Fibroblast of lung (primary cell): Measurements from ENCODE around the gene POLR1G. TPM values are rescaled to one million over a fixed set of nuclear protein-coding genes. Genes with fewer than 3 reads are reported as not detected.

Experiments used
- DNase-seq, 2 donors: peaks; one replicate each; pipeline versions ENCODE4 v3.0.0 to v3.0.0-alpha.2; 2010; ENCODE audit warnings: low read depth in 2 of 2
- H2AFZ ChIP-seq: 2 replicates; pipeline ENCODE4 v1.5.1; 2012; ENCODE audit warnings: low read length, control low read depth, inconsistent platforms
- H3K27ac ChIP-seq: 2 replicates; pipeline ENCODE4 v1.5.1; 2011; ENCODE audit warnings: low read length, control low read depth; ENCODE audit not compliant: insufficient read depth
- H3K27me3 ChIP-seq: 2 replicates; pipeline ENCODE4 v1.5.1; 2011; ENCODE audit warnings: mild to moderate bottlenecking, low read length; ENCODE audit not compliant: control insufficient read depth, insufficient read depth
- H3K36me3 ChIP-seq: 2 replicates; pipeline ENCODE4 v1.5.1; 2011; ENCODE audit warnings: low read length; ENCODE audit not compliant: control insufficient read depth, insufficient read depth
- H3K4me1 ChIP-seq: 2 replicates; pipeline ENCODE4 v1.5.1; 2011; ENCODE audit warnings: low read length; ENCODE audit not compliant: control insufficient read depth, insufficient read depth; ENCODE audit errors: extremely low read depth
- H3K4me2 ChIP-seq: 2 replicates; pipeline ENCODE4 v1.5.1; 2011; ENCODE audit warnings: low read length, control low read depth; ENCODE audit not compliant: insufficient read depth; ENCODE audit errors: extremely low read depth
- H3K4me3 ChIP-seq, 4 experiments: fragments of 200-600 bp in 1 of 4; sonication (generic) in 1 of 4; replicated peaks in 1 of 4; 2 replicates each; pipeline ENCODE4 v1.5.1; 2011 to 2016; ENCODE audit warnings: low read length in 4 of 4, low read depth in 3 of 4, mild to moderate bottlenecking in 3 of 4, control low read depth in 2 of 4, inconsistent platforms in 1 of 4, mixed read lengths in 1 of 4; ENCODE audit not compliant: insufficient read depth in 1 of 4; ENCODE audit errors: control extremely low read depth in 1 of 4
- H3K79me2 ChIP-seq: 2 replicates; pipeline ENCODE4 v1.5.1; 2012; ENCODE audit warnings: mild to moderate bottlenecking, low read length, inconsistent platforms; ENCODE audit not compliant: control insufficient read depth, insufficient read depth
- H3K9ac ChIP-seq: 2 replicates; pipeline ENCODE4 v1.5.1; 2011; ENCODE audit warnings: mild to moderate bottlenecking, low read length, control low read depth; ENCODE audit not compliant: insufficient read depth
- H3K9me3 ChIP-seq: 2 replicates; pipeline ENCODE4 v1.5.1; 2012; ENCODE audit warnings: low read depth, low read length; ENCODE audit not compliant: control insufficient read depth, insufficient read depth
- H4K20me1 ChIP-seq: 2 replicates; pipeline ENCODE4 v1.5.1; 2011; ENCODE audit warnings: low read length; ENCODE audit not compliant: control insufficient read depth, insufficient read depth; ENCODE audit errors: extremely low read depth
- CTCF ChIP-seq, 2 donors: IDR thresholded peaks in 1 of 2; conservative IDR thresholded peaks in 1 of 2; 1 replicate in 1 of 2; 2 replicates in 1 of 2; pipeline ENCODE4 v1.5.1; 2011 to 2012; ENCODE audit warnings: low read length in 2 of 2, control low read depth in 1 of 2, inconsistent platforms in 1 of 2, low read depth in 1 of 2, mild to moderate bottlenecking in 1 of 2
- EZH2 ChIP-seq: IDR thresholded peaks from 2 replicates; pipeline ENCODE4 v1.5.1; 2012; ENCODE audit warnings: low read length, control low read depth, mild to moderate bottlenecking; ENCODE audit errors: missing control alignments
- polyA plus RNA-seq, 2 donors: library from polyadenylated mRNA; depleted of rRNA in 1 of 2; stranded (reverse) in 1 of 2; unstranded in 1 of 2; fragments of >200 nt; gene quantifications; 2 replicates each; pipeline ENCODE4 v1.2.1, GENCODE V29; 2011 to 2012; ENCODE audit warnings: missing spikeins in 1 of 2
- total RNA-seq: library from RNA; depleted of rRNA; stranded (reverse); fragments of >200 nt; gene quantifications from 2 replicates; pipeline ENCODE4 v1.2.1, GENCODE V29; 2014

POLR1G gene
- total and polyA plus RNA-seq, 2 donors (not counting 1 experiment from before 2014, with no cell fraction given): 3.6 to 4.7 TPM

GRCh38 chr19:45437328-45437727, 30.9 kb downstream of the POLR1G start:
- Histone ChIP-seq H3K27ac (no peak overlapping the region), H3K4me2 (no peak overlapping the region), H3K36me3 (no peaks in the 10 kb centered on the region), H3K4me1 (peaks cover 6% of the 10 kb centered on the region), H3K9ac (no peak overlapping the region), H3K79me2 (no peaks in the 10 kb centered on the region), H3K27me3 (no peaks in the 10 kb centered on the region), H3K9me3 (no peaks in the 10 kb centered on the region), H2AFZ (no peak overlapping the region), H4K20me1 (no peaks in the 10 kb centered on the region), H3K4me3 (no peak overlapping the region)
- DNase-seq: no peak
- TF ChIP-seq CTCF (conservative IDR thresholded peaks at IDR 0.05 in 1 of 2, IDR thresholded peaks at IDR 0.05 in 1 of 2; ENCODE audit: low read depth in 1 of 2, low read length in 2 of 2) (no peak), EZH2 (no peak)

- Histone ChIP-seq H4K20me1 (no peaks in the 10 kb centered on the region), H3K4me2 (peak overlapping the region; percentile 27), H3K27me3 (no peaks in the 10 kb centered on the region), H3K36me3 (no peaks in the 10 kb centered on the region), H3K9me3 (no peaks in the 10 kb centered on the region), H3K9ac (peak overlapping the region; percentile 90), H3K4me3 (peak overlapping the region in 3 of 4 experiments; percentile 38 to 68 (median 40)), H3K79me2 (no peaks in the 10 kb centered on the region), H2AFZ (no peak overlapping the region), H3K27ac (peak overlapping the region; percentile 87), H3K4me1 (peaks cover 11% of the 10 kb centered on the region)
- TF ChIP-seq CTCF (conservative IDR thresholded peaks at IDR 0.05 in 1 of 2, IDR thresholded peaks at IDR 0.05 in 1 of 2; ENCODE audit: low read depth in 1 of 2, low read length in 2 of 2): no peak
- no peak for TF ChIP-seq EZH2
- no peak for DNase-seq
Measured at GRCh38 chr19:45439190-45439568, 32.7 kb downstream of the POLR1G start.

- Histone ChIP-seq H3K79me2 (no peaks in the 10 kb centered on the region), H4K20me1 (no peaks in the 10 kb centered on the region), H3K27ac (peak overlapping the region; percentile 87), H3K9me3 (no peaks in the 10 kb centered on the region), H3K4me2 (peak overlapping the region; percentile 76), H3K4me1 (peaks cover 16% of the 10 kb centered on the region), H3K36me3 (no peaks in the 10 kb centered on the region), H3K27me3 (no peaks in the 10 kb centered on the region), H3K9ac (peak overlapping the region; percentile 90), H2AFZ (peak overlapping the region; percentile 63), H3K4me3 (peak overlapping the region; percentile 38 to 68 (median 48))
- peak; percentile 74 to 78 for DNase-seq
- TF ChIP-seq EZH2: no peak
- peak; percentile 78 to 93 for TF ChIP-seq CTCF (conservative IDR thresholded peaks at IDR 0.05 in 1 of 2, IDR thresholded peaks at IDR 0.05 in 1 of 2; ENCODE audit: low read depth in 1 of 2, low read length in 2 of 2)
Measured at GRCh38 chr19:45439569-45440258, 33.3 kb downstream of the POLR1G start.
